Caco-2 (cell line): ENCODE results near the gene BEST4. TPM values are rescaled to one million over a fixed set of nuclear protein-coding genes. Genes with fewer than 3 reads are reported as not detected.

ENCODE experiments used
- BruUV-seq: library from RNA; stranded (reverse); fragments of 400-500 nt; replicated peaks from 2 replicates; lab custom pipeline; 2021; lab: Mats Ljungman, UMichigan
- CTCF ChIA-PET: fragments of 300-600 bp; sonication (Branson Sonifier 250); formaldehyde crosslinking; loops from one replicate; lab custom pipeline; 2022; ENCODE audit warnings: antibody characterized with exemption; lab: Charles Lee
- POLR2A ChIA-PET: fragments of 300-600 bp; sonication (Branson Sonifier 250); formaldehyde crosslinking; loops from one replicate; lab custom pipeline; 2022; ENCODE audit warnings: antibody characterized with exemption; lab: Charles Lee
- DNase-seq, 2 experiments: peaks; one replicate each; pipeline versions ENCODE4 v3.0.0 to v3.0.0-alpha.2; 2020 to 2022
- H3K27me3 ChIP-seq: replicated peaks from 2 replicates; pipeline ENCODE4 v1.6.0; 2011; ENCODE audit warnings: low read length; ENCODE audit not compliant: control insufficient read depth, insufficient read depth
- H3K36me3 ChIP-seq: 2 replicates; pipeline ENCODE4 v1.5.1; 2011; ENCODE audit warnings: low read length; ENCODE audit not compliant: control insufficient read depth, insufficient read depth
- H3K4me1 ChIP-seq: fragments of 250-450 bp; sonication (Bioruptor Pico); 2 replicates; pipeline ENCODE4 v1.5.1; 2020; ENCODE audit warnings: mild to moderate bottlenecking
- H3K4me3 ChIP-seq: 2 replicates; pipeline ENCODE4 v1.5.1; 2011; ENCODE audit warnings: low read depth, mild to moderate bottlenecking, control low read depth, low read length
- H3K9me3 ChIP-seq: fragments of 250-450 bp; sonication (Bioruptor Pico); 2 replicates; pipeline ENCODE4 v1.5.1; 2020; ENCODE audit warnings: mild to moderate bottlenecking, moderate library complexity
- H3K27ac Mint-ChIP-seq: one replicate; pipeline ENCODE4 v1.8.0; 2022; ENCODE audit warnings: mixed read lengths; ENCODE audit not compliant: unreplicated experiment
- H3K27me3 Mint-ChIP-seq: one replicate; pipeline ENCODE4 v1.8.0; 2022; ENCODE audit warnings: mixed read lengths; ENCODE audit not compliant: insufficient read depth, unreplicated experiment
- H3K36me3 Mint-ChIP-seq: one replicate; pipeline ENCODE4 v1.8.0; 2022; ENCODE audit warnings: mild to moderate bottlenecking, mixed read lengths; ENCODE audit not compliant: insufficient read depth, unreplicated experiment
- H3K4me1 Mint-ChIP-seq: one replicate; pipeline ENCODE4 v1.8.0; 2022; ENCODE audit warnings: low read depth, mixed read lengths; ENCODE audit not compliant: unreplicated experiment
- H3K4me3 Mint-ChIP-seq: one replicate; pipeline ENCODE4 v1.8.0; 2022; ENCODE audit warnings: mild to moderate bottlenecking, moderate library complexity, mixed read lengths; ENCODE audit not compliant: unreplicated experiment
- H3K9me3 Mint-ChIP-seq: one replicate; pipeline ENCODE4 v1.8.0; 2022; ENCODE audit warnings: mixed read lengths; ENCODE audit not compliant: unreplicated experiment
- intact Hi-C: fragments of 100-400 bp; cut with micrococcal nuclease; formaldehyde crosslinking; loops from one replicate; pipeline ENCODE4 v1.10.0; 2022; ENCODE audit not compliant: unreplicated experiment
- total RNA-seq: library from RNA; stranded (reverse); gene quantifications from 2 replicates; pipeline ENCODE4 v1.2.3, GENCODE V29; 2022
- TF ChIP-seq, protein P1 (sequence below), 2 experiments: fragments of 200-600 bp in 1 of 2; IDR thresholded peaks; 1 replicate in 1 of 2; 2 replicates in 1 of 2; pipeline versions ENCODE4 v1.5.1 to v1.8.0; 2011 to 2022; ENCODE audit warnings: antibody characterized with exemption in 1 of 2, control low read depth in 1 of 2, inconsistent platforms in 1 of 2, low read depth in 1 of 2, low read length in 1 of 2, mild to moderate bottlenecking in 1 of 2, moderate library complexity in 1 of 2; ENCODE audit not compliant: insufficient read depth in 1 of 2, severe bottlenecking in 1 of 2, unreplicated experiment in 1 of 2

BEST4 gene
- total RNA-seq, 1 experiment from 2014 or later: not detected

GRCh38 chr1:44790968-44791801, 3.2 kb upstream of the BEST4 start:
- TF ChIP-seq, protein P1, sequence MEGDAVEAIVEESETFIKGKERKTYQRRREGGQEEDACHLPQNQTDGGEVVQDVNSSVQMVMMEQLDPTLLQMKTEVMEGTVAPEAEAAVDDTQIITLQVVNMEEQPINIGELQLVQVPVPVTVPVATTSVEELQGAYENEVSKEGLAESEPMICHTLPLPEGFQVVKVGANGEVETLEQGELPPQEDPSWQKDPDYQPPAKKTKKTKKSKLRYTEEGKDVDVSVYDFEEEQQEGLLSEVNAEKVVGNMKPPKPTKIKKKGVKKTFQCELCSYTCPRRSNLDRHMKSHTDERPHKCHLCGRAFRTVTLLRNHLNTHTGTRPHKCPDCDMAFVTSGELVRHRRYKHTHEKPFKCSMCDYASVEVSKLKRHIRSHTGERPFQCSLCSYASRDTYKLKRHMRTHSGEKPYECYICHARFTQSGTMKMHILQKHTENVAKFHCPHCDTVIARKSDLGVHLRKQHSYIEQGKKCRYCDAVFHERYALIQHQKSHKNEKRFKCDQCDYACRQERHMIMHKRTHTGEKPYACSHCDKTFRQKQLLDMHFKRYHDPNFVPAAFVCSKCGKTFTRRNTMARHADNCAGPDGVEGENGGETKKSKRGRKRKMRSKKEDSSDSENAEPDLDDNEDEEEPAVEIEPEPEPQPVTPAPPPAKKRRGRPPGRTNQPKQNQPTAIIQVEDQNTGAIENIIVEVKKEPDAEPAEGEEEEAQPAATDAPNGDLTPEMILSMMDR (IDR thresholded peaks at IDR 0.05; ENCODE audit: insufficient read depth in 1 of 2, low read depth in 1 of 2, low read length in 1 of 2, severe bottlenecking in 1 of 2, unreplicated experiment in 1 of 2): no peak
- Mint-ChIP-seq H3K4me3 (no peak overlapping the region), H3K27me3 (no peaks in the 10 kb centered on the region), H3K9me3 (no peaks in the 10 kb centered on the region), H3K4me1 (peaks cover 14% of the 10 kb centered on the region), H3K27ac (no peak overlapping the region), H3K36me3 (no peaks in the 10 kb centered on the region)
- H3K4me1 ChIP-seq: 0 out of 2 replicates have a peak, but pooled peaks cover 5% of the 10 kb centered on the region
- no peaks in the 10 kb centered on the region for H3K9me3 ChIP-seq
- no peak for DNase-seq
- H3K36me3 ChIP-seq: no peaks in the 10 kb centered on the region
- POLR2A ChIA-PET: interaction anchor here (0.5 kb wide), 1 partner anchor 9 kb away, joined by 3 read pairs; the partner anchor contains the start of gene PLK3
- CTCF ChIA-PET: interaction anchor here (0.5 to 1.1 kb wide), 3 partner anchors 17 to 1548 kb away, joined by 3 to 10 read pairs (median 3); partner anchors contain the start of genes BTBD19 and HECTD3
- intact Hi-C loops: loop anchor here (5.0 kb wide), 2 partner anchors 59 to 221 kb away; partner anchors contain the start of genes HECTD3, RNU5D-1 and UROD
- H3K27me3 ChIP-seq: no peaks in the 10 kb centered on the region
- no peak overlapping the region for H3K4me3 ChIP-seq
- BruUV-seq: no TSS peak

DNA sequence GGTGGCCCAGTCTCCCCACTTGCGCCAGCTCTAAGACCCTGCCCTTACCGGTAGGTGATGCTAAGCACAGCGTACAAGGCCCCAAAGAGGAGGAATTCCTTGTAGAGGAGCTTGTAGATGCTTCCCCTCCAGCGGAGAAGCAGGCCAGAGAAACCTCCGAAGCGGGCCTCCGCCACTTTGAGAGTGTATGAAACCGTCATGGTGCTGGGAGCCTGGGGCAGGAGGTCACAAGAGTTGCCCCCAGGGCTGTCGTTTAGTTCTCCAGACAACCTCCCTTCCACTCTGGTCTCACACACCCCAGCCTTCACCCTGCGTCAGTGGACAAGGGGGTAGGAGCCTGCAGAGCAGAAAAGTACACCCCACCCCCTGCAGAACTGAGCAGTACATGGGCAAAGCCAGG, 464 bp downstream of the BEST4 start:
- Mint-ChIP-seq H3K9me3 (no peaks in the 10 kb centered on the region), H3K36me3 (peaks cover 5% of the 10 kb centered on the region), H3K27me3 (no peaks in the 10 kb centered on the region), H3K27ac (no peak overlapping the region), H3K4me1 (peaks cover under 1% of the 10 kb centered on the region), H3K4me3 (no peak overlapping the region)
- CTCF ChIA-PET: no interaction called here
- H3K9me3 ChIP-seq: no peaks in the 10 kb centered on the region
- no TSS peak for BruUV-seq
- intact Hi-C loops: no loop called here
- TF ChIP-seq, protein P1 (IDR thresholded peaks at IDR 0.05; ENCODE audit: insufficient read depth in 1 of 2, low read depth in 1 of 2, low read length in 1 of 2, severe bottlenecking in 1 of 2, unreplicated experiment in 1 of 2): no peak
- POLR2A ChIA-PET: no interaction called here
- H3K27me3 ChIP-seq: no peaks in the 10 kb centered on the region
- no peaks in the 10 kb centered on the region for H3K36me3 ChIP-seq
- no peak for DNase-seq
- no peaks in the 10 kb centered on the region for H3K4me1 ChIP-seq
- no peak overlapping the region for H3K4me3 ChIP-seq

GRCh38 chr1:44786841-44787426, 1.0 kb downstream of the BEST4 start:
- CTCF ChIA-PET: no interaction called here
- Histone ChIP-seq H3K4me3 (no peak overlapping the region), H3K9me3 (no peaks in the 10 kb centered on the region), H3K27me3 (no peaks in the 10 kb centered on the region), H3K4me1 (no peaks in the 10 kb centered on the region), H3K36me3 (no peaks in the 10 kb centered on the region)
- Mint-ChIP-seq H3K36me3 (peaks cover 10% of the 10 kb centered on the region), H3K4me1 (no peaks in the 10 kb centered on the region), H3K4me3 (no peak overlapping the region), H3K27ac (no peak overlapping the region), H3K9me3 (no peaks in the 10 kb centered on the region), H3K27me3 (no peaks in the 10 kb centered on the region)
- no TSS peak for BruUV-seq
- POLR2A ChIA-PET: interaction anchor here (0.5 to 0.6 kb wide), 2 partner anchors 11 to 516 kb away, joined by 3 to 8 read pairs; partner anchors contain the start of gene RPS8
- no peak for DNase-seq
- intact Hi-C loops: no loop called here
- TF ChIP-seq, protein P1 (IDR thresholded peaks at IDR 0.05; ENCODE audit: insufficient read depth in 1 of 2, low read depth in 1 of 2, low read length in 1 of 2, severe bottlenecking in 1 of 2, unreplicated experiment in 1 of 2): no peak
